Measurements from ENCODE around the gene BID.

Gene BID

DNA sequence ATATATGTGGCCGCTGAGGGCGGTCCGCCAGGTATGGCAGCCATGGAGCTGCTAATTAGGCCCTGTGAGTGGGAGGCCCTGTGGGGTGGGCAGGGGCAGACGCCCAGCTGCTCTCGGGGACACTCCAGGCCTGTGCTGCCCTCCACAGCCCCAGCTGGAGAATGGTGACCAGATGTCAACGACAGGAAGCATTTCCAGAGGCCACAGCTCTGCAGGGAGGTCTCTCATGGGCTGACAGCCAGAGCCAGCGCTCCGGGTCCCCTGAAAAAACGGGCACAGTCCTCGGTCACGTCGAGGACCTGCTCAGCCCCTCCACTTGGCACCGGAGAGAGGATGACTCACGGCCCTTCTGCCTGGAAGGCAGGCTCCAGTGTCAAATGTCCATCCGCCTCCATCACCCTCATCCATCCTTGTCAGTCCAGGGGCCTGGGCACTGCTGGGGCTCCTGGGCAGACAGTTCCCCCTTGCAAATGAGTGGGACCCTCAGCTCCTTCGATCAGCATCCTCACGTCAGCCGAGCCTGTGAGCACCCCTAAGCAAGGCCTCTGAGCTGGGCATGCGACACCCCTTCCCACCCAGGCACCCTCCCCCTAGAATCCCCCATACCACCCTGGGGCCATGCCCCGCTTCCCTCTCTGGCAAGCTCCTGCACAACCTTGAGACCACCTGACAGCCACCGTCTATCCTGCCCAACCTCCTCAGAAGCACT lies 1.9 kb downstream of the BID start:
- H4K91ac ChIP-seq (ENCODE audit: low read depth, low read length), result no peak overlapping the region
- no peak overlapping the region for H3K23ac ChIP-seq (ENCODE audit: low read length)
- H3K4me1 ChIP-seq (ENCODE audit: control insufficient read depth in 1 of 2, insufficient read depth in 2 of 2, low read length in 2 of 2), result peaks cover 9 to 10% of the 10 kb centered on the region in 2 experiments
- H2BK120ac ChIP-seq (ENCODE audit: insufficient read depth, low read length, poor library complexity), result no peak overlapping the region
- peaks cover 2% of the 10 kb centered on the region for H3K9me3 ChIP-seq (ENCODE audit: insufficient read depth, low read depth, low read length)
- no peak overlapping the region for H3K9ac ChIP-seq (ENCODE audit: low read length)
- no peak overlapping the region for H4K8ac ChIP-seq (ENCODE audit: low read depth, low read length)
- no peaks in the 10 kb centered on the region for H3K36me3 ChIP-seq (ENCODE audit: control insufficient read depth in 1 of 2, insufficient read depth in 2 of 2, low read length in 2 of 2)
- H3K27me3 ChIP-seq (ENCODE audit: insufficient read depth, low read length), result no peaks in the 10 kb centered on the region
- H2AFZ ChIP-seq (ENCODE audit: insufficient read depth, low read length, poor library complexity), result no peak overlapping the region
- no peak overlapping the region for H4K12ac ChIP-seq (ENCODE audit: low read depth, low read length)
- no peak overlapping the region for H2BK5ac ChIP-seq (ENCODE audit: low read depth, low read length, poor library complexity)
- H3K79me1 ChIP-seq (ENCODE audit: low read length), result no peaks in the 10 kb centered on the region
- no peak overlapping the region for H3K27ac ChIP-seq (ENCODE audit: low read depth, low read length)
- H3K14ac ChIP-seq (ENCODE audit: low read length), result no peak overlapping the region
- no CpG with 5 or more reads among the region's 21 CpGs for WGBS (ENCODE audit: extremely low coverage, insufficient coverage, insufficient read length)
- no peak overlapping the region for H3K18ac ChIP-seq (ENCODE audit: low read length)
- peak overlapping the region; percentile 5 for H3K4me3 ChIP-seq (ENCODE audit: low read depth, low read length)
- DNase-seq, result no peak
- H3K4ac ChIP-seq (ENCODE audit: low read depth, low read length), result no peak overlapping the region
- peak overlapping the region; percentile 74 for H3K4me2 ChIP-seq (ENCODE audit: low read length)
- peaks cover 2% of the 10 kb centered on the region for H3K79me2 ChIP-seq (ENCODE audit: control insufficient read depth, insufficient read depth, low read length, poor library complexity)
- H2BK12ac ChIP-seq (ENCODE audit: low read length), result no peak overlapping the region
- H2AK5ac ChIP-seq (ENCODE audit: low read length), result no peak overlapping the region

DNA sequence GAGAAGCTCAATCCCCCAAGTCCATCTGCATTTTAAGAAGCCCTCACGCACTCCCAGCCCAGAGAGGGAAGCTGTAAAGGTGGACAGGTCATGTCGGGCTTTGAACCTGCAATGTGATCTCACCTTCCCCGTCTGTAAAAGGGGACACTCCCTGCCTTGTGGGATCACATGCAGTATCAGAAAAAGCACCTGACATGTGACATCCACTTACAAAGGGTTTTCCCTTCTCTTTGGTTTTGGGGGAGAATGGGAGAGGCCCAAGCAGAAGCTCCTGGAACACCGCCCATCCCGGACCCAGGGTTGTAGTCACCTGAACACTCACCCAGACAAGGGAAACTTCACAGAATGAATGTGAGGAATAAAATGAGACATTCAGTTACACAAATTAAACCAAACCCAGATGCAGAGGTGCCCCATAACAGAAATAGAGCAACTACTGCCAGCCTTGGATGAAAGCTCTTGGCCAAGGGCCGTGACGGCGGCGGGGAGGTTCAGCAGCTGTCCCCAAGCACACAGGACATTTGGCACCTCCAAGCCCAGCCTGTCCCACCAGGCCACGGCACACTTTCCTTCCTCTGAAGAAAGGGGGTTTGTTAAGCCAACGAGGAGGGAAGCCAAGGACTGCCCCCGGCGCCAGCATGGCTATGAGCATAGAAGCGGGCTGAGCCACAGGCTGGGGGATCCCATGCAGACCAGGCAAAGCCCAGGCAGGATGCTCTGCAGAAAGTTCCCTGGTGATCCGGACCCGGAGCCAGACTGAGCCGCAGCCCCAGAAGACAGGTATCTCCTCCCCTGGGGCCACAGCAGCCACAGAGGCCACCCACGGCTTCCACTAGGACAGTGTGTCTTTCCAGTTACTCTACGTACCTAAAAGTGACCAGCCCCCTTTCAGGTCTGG lies 3.8 kb downstream of the BID start:
- Histone ChIP-seq H4K91ac (ENCODE audit: low read depth, low read length) (no peak overlapping the region), H3K18ac (ENCODE audit: low read length) (no peak overlapping the region), H3K4me1 (ENCODE audit: control insufficient read depth in 1 of 2, insufficient read depth in 2 of 2, low read length in 2 of 2) (peaks cover 9 to 10% of the 10 kb centered on the region in 2 experiments), H2AFZ (ENCODE audit: insufficient read depth, low read length, poor library complexity) (no peak overlapping the region), H2AK5ac (ENCODE audit: low read length) (no peak overlapping the region), H2BK5ac (ENCODE audit: low read depth, low read length, poor library complexity) (no peak overlapping the region), H3K36me3 (ENCODE audit: control insufficient read depth in 1 of 2, insufficient read depth in 2 of 2, low read length in 2 of 2) (no peaks in the 10 kb centered on the region), H3K79me1 (ENCODE audit: low read length) (no peaks in the 10 kb centered on the region), H3K23ac (ENCODE audit: low read length) (no peak overlapping the region), H4K8ac (ENCODE audit: low read depth, low read length) (no peak overlapping the region), H3K9me3 (ENCODE audit: insufficient read depth, low read depth, low read length) (peaks cover 2% of the 10 kb centered on the region), H3K27ac (ENCODE audit: low read depth, low read length) (no peak overlapping the region), H3K4me3 (ENCODE audit: low read depth, low read length) (no peak overlapping the region), H3K4ac (ENCODE audit: low read depth, low read length) (no peak overlapping the region), H3K79me2 (ENCODE audit: control insufficient read depth, insufficient read depth, low read length, poor library complexity) (peaks cover 2% of the 10 kb centered on the region), H4K12ac (ENCODE audit: low read depth, low read length) (no peak overlapping the region), H3K4me2 (ENCODE audit: low read length) (no peak overlapping the region), H3K27me3 (ENCODE audit: insufficient read depth, low read length) (no peaks in the 10 kb centered on the region), H3K14ac (ENCODE audit: low read length) (no peak overlapping the region), H3K9ac (ENCODE audit: low read length) (no peak overlapping the region), H2BK12ac (ENCODE audit: low read length) (no peak overlapping the region), H2BK120ac (ENCODE audit: insufficient read depth, low read length, poor library complexity) (no peak overlapping the region)
- no CpG with 5 or more reads among the region's 19 CpGs for WGBS (ENCODE audit: extremely low coverage, insufficient coverage, insufficient read length)
- DNase-seq, result no peak

DNA sequence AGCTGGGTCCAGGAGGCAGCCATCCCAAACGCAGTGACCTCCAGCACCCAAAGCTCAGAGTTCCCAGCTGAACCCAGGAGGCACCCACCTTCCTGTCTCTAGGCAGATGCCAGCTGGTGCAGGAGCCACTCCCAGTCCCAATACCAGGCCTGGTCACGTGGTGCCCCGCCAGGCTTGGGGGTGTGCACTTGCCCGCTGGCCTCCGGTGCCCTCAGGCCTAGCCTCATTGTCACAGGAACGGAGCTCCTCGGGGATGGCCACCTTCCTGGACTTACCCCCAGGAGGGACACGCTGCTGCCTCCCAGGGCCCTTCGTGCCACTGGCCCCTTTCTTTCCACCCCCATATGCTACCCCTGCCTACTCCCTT lies 4.6 kb downstream of the BID start:
- Histone ChIP-seq H3K14ac (ENCODE audit: low read length) (no peak overlapping the region), H3K4me2 (ENCODE audit: low read length) (no peak overlapping the region), H3K27me3 (ENCODE audit: insufficient read depth, low read length) (no peaks in the 10 kb centered on the region), H4K91ac (ENCODE audit: low read depth, low read length) (no peak overlapping the region), H3K4me3 (ENCODE audit: low read depth, low read length) (no peak overlapping the region), H2BK120ac (ENCODE audit: insufficient read depth, low read length, poor library complexity) (no peak overlapping the region), H3K23ac (ENCODE audit: low read length) (no peak overlapping the region), H3K79me1 (ENCODE audit: low read length) (no peaks in the 10 kb centered on the region), H3K36me3 (ENCODE audit: control insufficient read depth in 1 of 2, insufficient read depth in 2 of 2, low read length in 2 of 2) (no peaks in the 10 kb centered on the region), H3K4me1 (ENCODE audit: control insufficient read depth in 1 of 2, insufficient read depth in 2 of 2, low read length in 2 of 2) (peaks cover 9 to 10% of the 10 kb centered on the region in 2 experiments), H2BK5ac (ENCODE audit: low read depth, low read length, poor library complexity) (no peak overlapping the region), H2BK12ac (ENCODE audit: low read length) (no peak overlapping the region), H2AFZ (ENCODE audit: insufficient read depth, low read length, poor library complexity) (no peak overlapping the region), H3K9ac (ENCODE audit: low read length) (no peak overlapping the region), H4K8ac (ENCODE audit: low read depth, low read length) (no peak overlapping the region), H3K79me2 (ENCODE audit: control insufficient read depth, insufficient read depth, low read length, poor library complexity) (peaks cover 2% of the 10 kb centered on the region), H2AK5ac (ENCODE audit: low read length) (no peak overlapping the region), H3K4ac (ENCODE audit: low read depth, low read length) (no peak overlapping the region), H4K12ac (ENCODE audit: low read depth, low read length) (no peak overlapping the region), H3K9me3 (ENCODE audit: insufficient read depth, low read depth, low read length) (peaks cover 2% of the 10 kb centered on the region), H3K18ac (ENCODE audit: low read length) (no peak overlapping the region), H3K27ac (ENCODE audit: low read depth, low read length) (no peak overlapping the region)
- no CpG with 5 or more reads among the region's 9 CpGs for WGBS (ENCODE audit: extremely low coverage, insufficient coverage, insufficient read length)
- DNase-seq, result no peak

- DNase-seq, result no peak
- Histone ChIP-seq H3K4me2 (ENCODE audit: low read length) (no peak overlapping the region), H3K79me1 (ENCODE audit: low read length) (no peaks in the 10 kb centered on the region), H3K9ac (ENCODE audit: low read length) (no peak overlapping the region), H4K91ac (ENCODE audit: low read depth, low read length) (no peak overlapping the region), H3K18ac (ENCODE audit: low read length) (no peak overlapping the region), H2BK5ac (ENCODE audit: low read depth, low read length, poor library complexity) (no peak overlapping the region), H2BK12ac (ENCODE audit: low read length) (no peak overlapping the region), H2AK5ac (ENCODE audit: low read length) (no peak overlapping the region), H4K12ac (ENCODE audit: low read depth, low read length) (no peak overlapping the region), H3K27me3 (ENCODE audit: insufficient read depth, low read length) (no peaks in the 10 kb centered on the region), H3K4ac (ENCODE audit: low read depth, low read length) (no peak overlapping the region), H4K8ac (ENCODE audit: low read depth, low read length) (no peak overlapping the region), H3K9me3 (ENCODE audit: insufficient read depth, low read depth, low read length) (peaks cover 2% of the 10 kb centered on the region), H3K79me2 (ENCODE audit: control insufficient read depth, insufficient read depth, low read length, poor library complexity) (peaks cover under 1% of the 10 kb centered on the region), H3K36me3 (ENCODE audit: control insufficient read depth in 1 of 2, insufficient read depth in 2 of 2, low read length in 2 of 2) (no peaks in the 10 kb centered on the region), H2AFZ (ENCODE audit: insufficient read depth, low read length, poor library complexity) (no peak overlapping the region), H3K4me1 (ENCODE audit: control insufficient read depth in 1 of 2, insufficient read depth in 2 of 2, low read length in 2 of 2) (peaks cover 9 to 10% of the 10 kb centered on the region in 2 experiments), H3K14ac (ENCODE audit: low read length) (no peak overlapping the region), H2BK120ac (ENCODE audit: insufficient read depth, low read length, poor library complexity) (no peak overlapping the region), H3K27ac (ENCODE audit: low read depth, low read length) (no peak overlapping the region), H3K23ac (ENCODE audit: low read length) (no peak overlapping the region), H3K4me3 (ENCODE audit: low read depth, low read length) (no peak overlapping the region)
- WGBS (ENCODE audit: extremely low coverage, insufficient coverage, insufficient read length), result no CpG with 5 or more reads among the region's 14 CpGs
Observed at GRCh38 chr22:17769013-17769715, 5.1 kb downstream of the BID start.
